Measurements from ENCODE around the gene PEPD. TPM values are rescaled to one million over a fixed set of nuclear protein-coding genes. Genes with fewer than 3 reads are reported as not detected.

Gene PEPD
- total RNA-seq, 1 donor from 2014 or later, result 39.2 TPM

GRCh38 chr19:33502521-33502920 is 19.1 kb downstream of the PEPD start:
- H3K9me3 Mint-ChIP-seq (ENCODE audit: low read depth), result no peaks in the 10 kb centered on the region
- DNase-seq (ENCODE audit: low spot score, unreplicated experiment), result no peak
- no peak overlapping the region for H3K27ac Mint-ChIP-seq
- no peaks in the 10 kb centered on the region for H3K4me1 Mint-ChIP-seq (ENCODE audit: low read depth)
- TF ChIP-seq CTCF (IDR thresholded peaks at IDR 0.05; ENCODE audit: unreplicated experiment), result no peak
- no peak overlapping the region for H3K4me3 Mint-ChIP-seq (ENCODE audit: low read depth)
- H3K36me3 Mint-ChIP-seq (ENCODE audit: insufficient read depth), result no peaks in the 10 kb centered on the region
- H3K27me3 Mint-ChIP-seq, result no peaks in the 10 kb centered on the region

GRCh38 chr19:33501693-33502356 is 19.8 kb downstream of the PEPD start:
- no peak for TF ChIP-seq CTCF (IDR thresholded peaks at IDR 0.05; ENCODE audit: unreplicated experiment)
- Mint-ChIP-seq H3K36me3 (ENCODE audit: insufficient read depth) (no peaks in the 10 kb centered on the region), H3K27me3 (no peaks in the 10 kb centered on the region), H3K27ac (no peak overlapping the region), H3K4me3 (ENCODE audit: low read depth) (no peak overlapping the region), H3K9me3 (ENCODE audit: low read depth) (no peaks in the 10 kb centered on the region), H3K4me1 (ENCODE audit: low read depth) (no peaks in the 10 kb centered on the region)
- no peak for DNase-seq (ENCODE audit: low spot score, unreplicated experiment)

GRCh38 chr19:33500991-33501390 is 20.6 kb downstream of the PEPD start:
- no peak overlapping the region for H3K27ac Mint-ChIP-seq
- DNase-seq (ENCODE audit: low spot score, unreplicated experiment), result no peak
- H3K27me3 Mint-ChIP-seq, result no peaks in the 10 kb centered on the region

GRCh38 chr19:33500586-33500985 is 21.0 kb downstream of the PEPD start:
- no peaks in the 10 kb centered on the region for H3K36me3 Mint-ChIP-seq (ENCODE audit: insufficient read depth)
- H3K27me3 Mint-ChIP-seq, result no peaks in the 10 kb centered on the region
- no peak overlapping the region for H3K4me3 Mint-ChIP-seq (ENCODE audit: low read depth)
- H3K27ac Mint-ChIP-seq, result no peak overlapping the region
- no peak for TF ChIP-seq CTCF (IDR thresholded peaks at IDR 0.05; ENCODE audit: unreplicated experiment)
- H3K4me1 Mint-ChIP-seq (ENCODE audit: low read depth), result no peaks in the 10 kb centered on the region
- no peaks in the 10 kb centered on the region for H3K9me3 Mint-ChIP-seq (ENCODE audit: low read depth)
- no peak for DNase-seq (ENCODE audit: low spot score, unreplicated experiment)

More at GRCh38 chr19:33500991-33501390, 20.6 kb downstream of the PEPD start:
- Mint-ChIP-seq H3K4me1 (ENCODE audit: low read depth) (no peaks in the 10 kb centered on the region), H3K36me3 (ENCODE audit: insufficient read depth) (no peaks in the 10 kb centered on the region), H3K4me3 (ENCODE audit: low read depth) (no peak overlapping the region), H3K9me3 (ENCODE audit: low read depth) (no peaks in the 10 kb centered on the region)
- TF ChIP-seq CTCF (IDR thresholded peaks at IDR 0.05; ENCODE audit: unreplicated experiment), result no peak

- H3K4me3 Mint-ChIP-seq (ENCODE audit: low read depth), result no peak overlapping the region
- no peaks in the 10 kb centered on the region for H3K36me3 Mint-ChIP-seq (ENCODE audit: insufficient read depth)
- no peaks in the 10 kb centered on the region for H3K9me3 Mint-ChIP-seq (ENCODE audit: low read depth)
- H3K27me3 Mint-ChIP-seq, result no peaks in the 10 kb centered on the region
- no peak overlapping the region for H3K27ac Mint-ChIP-seq
- no peaks in the 10 kb centered on the region for H3K4me1 Mint-ChIP-seq (ENCODE audit: low read depth)
- no peak for DNase-seq (ENCODE audit: low spot score, unreplicated experiment)
- TF ChIP-seq CTCF (IDR thresholded peaks at IDR 0.05; ENCODE audit: unreplicated experiment), result no peak
Measured at GRCh38 chr19:33499671-33500506, 21.7 kb downstream of the PEPD start.

All from progenitor cell of endocrine pancreas (in vitro differentiated cells).